ENCODE data around the gene MOGAT3.

DNA sequence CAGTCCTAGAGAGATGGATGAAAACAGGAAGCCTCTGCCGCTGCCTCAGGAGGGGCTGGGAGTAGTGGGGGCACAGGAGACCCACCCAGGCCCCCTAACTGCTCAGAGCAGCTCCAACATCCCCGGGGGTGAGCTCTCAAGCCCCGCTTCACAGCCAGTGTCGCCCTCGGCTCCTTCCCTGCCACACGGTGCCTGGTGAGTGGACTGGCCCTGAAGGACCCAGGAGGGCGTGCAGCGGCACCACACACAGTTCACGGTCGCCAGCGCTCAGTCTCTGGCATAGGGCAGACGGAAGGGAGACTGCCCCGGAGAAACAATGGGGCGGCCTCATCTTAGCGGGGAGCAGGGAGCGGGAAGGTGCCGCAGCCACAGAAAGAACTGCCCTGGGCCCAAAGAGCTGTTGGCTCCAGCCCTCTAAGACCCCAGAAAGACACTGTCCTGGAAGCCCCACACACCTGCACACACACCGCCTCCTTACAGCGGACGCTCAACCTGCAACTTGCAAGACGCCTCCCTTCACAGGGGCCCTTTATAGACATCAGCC, 35.5 kb upstream of the MOGAT3 start:
- TF ChIP-seq POLR2A (IDR thresholded peaks at IDR 0.05): peak; percentile 9 to 31
- TF ChIP-seq, protein P1, sequence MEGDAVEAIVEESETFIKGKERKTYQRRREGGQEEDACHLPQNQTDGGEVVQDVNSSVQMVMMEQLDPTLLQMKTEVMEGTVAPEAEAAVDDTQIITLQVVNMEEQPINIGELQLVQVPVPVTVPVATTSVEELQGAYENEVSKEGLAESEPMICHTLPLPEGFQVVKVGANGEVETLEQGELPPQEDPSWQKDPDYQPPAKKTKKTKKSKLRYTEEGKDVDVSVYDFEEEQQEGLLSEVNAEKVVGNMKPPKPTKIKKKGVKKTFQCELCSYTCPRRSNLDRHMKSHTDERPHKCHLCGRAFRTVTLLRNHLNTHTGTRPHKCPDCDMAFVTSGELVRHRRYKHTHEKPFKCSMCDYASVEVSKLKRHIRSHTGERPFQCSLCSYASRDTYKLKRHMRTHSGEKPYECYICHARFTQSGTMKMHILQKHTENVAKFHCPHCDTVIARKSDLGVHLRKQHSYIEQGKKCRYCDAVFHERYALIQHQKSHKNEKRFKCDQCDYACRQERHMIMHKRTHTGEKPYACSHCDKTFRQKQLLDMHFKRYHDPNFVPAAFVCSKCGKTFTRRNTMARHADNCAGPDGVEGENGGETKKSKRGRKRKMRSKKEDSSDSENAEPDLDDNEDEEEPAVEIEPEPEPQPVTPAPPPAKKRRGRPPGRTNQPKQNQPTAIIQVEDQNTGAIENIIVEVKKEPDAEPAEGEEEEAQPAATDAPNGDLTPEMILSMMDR (IDR thresholded peaks at IDR 0.05): no peak
